ENCODE measurements around the gene MUC6.

Gene MUC6

GRCh38 chr11:1038361-1038760 lies 1.8 kb upstream of the MUC6 start:
- no peak for TF ChIP-seq ZBTB7A (IDR thresholded peaks at IDR 0.05; ENCODE audit: low read depth)
- no peak for TF ChIP-seq MAX (IDR thresholded peaks at IDR 0.05)
- TF ChIP-seq NFIC (IDR thresholded peaks at IDR 0.05): no peak
- TF ChIP-seq TEAD4 (IDR thresholded peaks at IDR 0.05): no peak
- no peak for TF ChIP-seq EP300 (IDR thresholded peaks at IDR 0.05; ENCODE audit: borderline replicate concordance)
- TF ChIP-seq FOXM1 (IDR thresholded peaks at IDR 0.05; ENCODE audit: borderline replicate concordance, low read depth): no peak
- TF ChIP-seq USF1 (IDR thresholded peaks at IDR 0.05): no peak
- no peak for TF ChIP-seq EGR1 (IDR thresholded peaks at IDR 0.05)
- no peak for TF ChIP-seq CREB1 (IDR thresholded peaks at IDR 0.05; ENCODE audit: low read depth)
- no peak for TF ChIP-seq RAD21 (IDR thresholded peaks at IDR 0.05; ENCODE audit: low read depth)
- TF ChIP-seq REST (IDR thresholded peaks at IDR 0.05; ENCODE audit: low read depth): no peak
- no peak for TF ChIP-seq TCF12 (IDR thresholded peaks at IDR 0.05; ENCODE audit: low read depth)

- no peak for TF ChIP-seq CEBPB (IDR thresholded peaks at IDR 0.05)
- TF ChIP-seq TEAD4 (IDR thresholded peaks at IDR 0.05): no peak
- no peak for TF ChIP-seq RAD21 (IDR thresholded peaks at IDR 0.05; ENCODE audit: low read depth)
- TF ChIP-seq REST (IDR thresholded peaks at IDR 0.05; ENCODE audit: low read depth): no peak
- no peak for TF ChIP-seq EP300 (IDR thresholded peaks at IDR 0.05; ENCODE audit: borderline replicate concordance)
- TF ChIP-seq TAF1 (IDR thresholded peaks at IDR 0.05; ENCODE audit: low read depth): no peak
- TF ChIP-seq FOXM1 (IDR thresholded peaks at IDR 0.05; ENCODE audit: borderline replicate concordance, low read depth): no peak
- TF ChIP-seq NFIC (IDR thresholded peaks at IDR 0.05): no peak
- TF ChIP-seq EGR1 (IDR thresholded peaks at IDR 0.05): no peak
- no peak for TF ChIP-seq CREB1 (IDR thresholded peaks at IDR 0.05; ENCODE audit: low read depth)
- TF ChIP-seq TCF12 (IDR thresholded peaks at IDR 0.05; ENCODE audit: low read depth): no peak
- TF ChIP-seq YY1 (IDR thresholded peaks at IDR 0.05; ENCODE audit: low read depth): no peak
- TF ChIP-seq USF1 (IDR thresholded peaks at IDR 0.05): no peak
Measured at GRCh38 chr11:1037506-1038055, 1.1 kb upstream of the MUC6 start.

GRCh38 chr11:1036931-1037330 lies 413 bp upstream of the MUC6 start:
- TF ChIP-seq TEAD4 (IDR thresholded peaks at IDR 0.05) (no peak), ZBTB7A (IDR thresholded peaks at IDR 0.05; ENCODE audit: low read depth) (0 out of 2 replicates have a peak, but pooled peaks have one; percentile 7)

- TF ChIP-seq TCF12 (IDR thresholded peaks at IDR 0.05; ENCODE audit: low read depth) (no peak), ZBTB7A (IDR thresholded peaks at IDR 0.05; ENCODE audit: low read depth) (no peak), RAD21 (IDR thresholded peaks at IDR 0.05; ENCODE audit: low read depth) (no peak)
Measured at GRCh38 chr11:1035577-1036283, 788 bp downstream of the MUC6 start.

GRCh38 chr11:1034456-1035295 lies 1.8 kb downstream of the MUC6 start:
- TF ChIP-seq MAX (IDR thresholded peaks at IDR 0.05) (no peak), YY1 (IDR thresholded peaks at IDR 0.05; ENCODE audit: low read depth) (no peak), EGR1 (IDR thresholded peaks at IDR 0.05) (no peak), TEAD4 (IDR thresholded peaks at IDR 0.05) (no peak), CEBPB (IDR thresholded peaks at IDR 0.05) (no peak), TCF12 (IDR thresholded peaks at IDR 0.05; ENCODE audit: low read depth) (no peak), NFIC (IDR thresholded peaks at IDR 0.05) (no peak), RAD21 (IDR thresholded peaks at IDR 0.05; ENCODE audit: low read depth) (no peak), TAF1 (IDR thresholded peaks at IDR 0.05; ENCODE audit: low read depth) (no peak), FOXM1 (IDR thresholded peaks at IDR 0.05; ENCODE audit: borderline replicate concordance, low read depth) (no peak)

All from Ishikawa (cell line).